GM18873 (cell line): Measurements from ENCODE around the gene NELFE.
"Not testable (repeated sequence)": the region's sequence is repeated elsewhere in the genome, so short reads cannot be mapped to it uniquely, and the experiment has no call there.

Experiments used
- ATAC-seq: cut with Tn5 transposase; IDR thresholded peaks from one replicate; pipeline ENCODE4 v1.9.1; 2021; ENCODE audit warnings: mild to moderate bottlenecking, moderate library complexity, moderate number of reproducible peaks; ENCODE audit not compliant: unreplicated experiment, low FRiP score

Gene NELFE

GRCh38 chr6:31919624-31920303 lies 39.0 kb downstream of the NELFE start:
- no peak for ATAC-seq

GRCh38 chr6:31918069-31918720 lies 40.6 kb downstream of the NELFE start:
- no peak for ATAC-seq

GRCh38 chr6:31915756-31916155 lies 43.0 kb downstream of the NELFE start:
- no peak for ATAC-seq

GRCh38 chr6:31915351-31915750 lies 43.4 kb downstream of the NELFE start:
- ATAC-seq, result no peak

- ATAC-seq, result no peak
These were observed 46.8 kb downstream of the NELFE start for GRCh38 chr6:31911826-31912585.

- not testable (repeated sequence) for ATAC-seq
These were observed 49.5 kb downstream of the NELFE start for GRCh38 chr6:31909298-31909697.

- peak; percentile 75 for ATAC-seq
These were observed 50.0 kb downstream of the NELFE start for GRCh38 chr6:31908791-31909190.

- not testable (repeated sequence) for ATAC-seq
These were observed 50.5 kb downstream of the NELFE start for GRCh38 chr6:31908255-31908654.

- no peak for ATAC-seq
These were observed 51.5 kb downstream of the NELFE start for GRCh38 chr6:31907158-31907813.

- not testable (repeated sequence) for ATAC-seq
These were observed 52.0 kb downstream of the NELFE start for GRCh38 chr6:31906727-31907126.

GRCh38 chr6:31906122-31906521 lies 52.6 kb downstream of the NELFE start:
- no peak for ATAC-seq

GRCh38 chr6:31905041-31905440 lies 53.7 kb downstream of the NELFE start:
- ATAC-seq, result no peak

GRCh38 chr6:31903957-31904356 lies 54.8 kb downstream of the NELFE start:
- no peak for ATAC-seq
